ENCODE data around the gene OLIG1.

The OLIG1 gene

DNA sequence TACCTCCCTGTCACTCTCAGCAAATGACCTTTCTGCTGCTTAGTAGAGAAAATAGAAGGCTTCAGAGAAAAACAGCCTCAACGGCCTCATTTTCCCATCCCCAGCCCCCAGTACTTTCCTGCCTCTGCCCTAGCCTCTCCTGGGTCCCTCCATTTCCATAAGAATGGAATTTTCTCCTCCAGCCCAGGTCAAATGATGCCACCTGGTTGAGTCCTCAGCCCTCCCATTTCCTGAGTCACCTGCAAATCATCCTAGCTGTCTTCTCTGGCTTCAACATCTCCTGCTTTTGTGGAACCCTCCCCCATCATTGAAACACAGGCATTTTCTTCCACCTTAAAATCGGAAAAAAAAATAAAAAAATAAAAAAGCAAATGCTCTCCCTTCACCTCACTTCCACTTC lies 35.1 kb downstream of the OLIG1 start:
- no peak for DNase-seq

DNA sequence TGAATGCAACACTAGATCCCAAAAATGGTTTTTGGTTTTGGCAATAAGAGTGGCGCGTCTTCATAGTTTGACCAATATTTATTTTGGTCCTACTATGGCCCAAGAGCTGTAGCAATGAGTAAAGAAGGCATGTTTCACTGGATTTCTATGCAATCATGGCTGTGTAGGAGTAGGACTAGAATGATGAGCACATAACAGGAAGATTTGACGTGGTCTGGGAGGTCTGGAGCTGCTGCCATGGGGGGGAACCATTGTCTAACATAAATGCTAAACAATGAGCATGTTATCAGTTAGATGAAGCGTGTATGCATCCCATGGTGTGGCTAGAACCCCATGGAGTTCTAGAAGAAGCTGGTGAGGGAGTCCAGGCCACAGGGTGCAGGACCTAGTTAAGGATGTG lies 38.3 kb downstream of the OLIG1 start:
- no peak for DNase-seq

DNA sequence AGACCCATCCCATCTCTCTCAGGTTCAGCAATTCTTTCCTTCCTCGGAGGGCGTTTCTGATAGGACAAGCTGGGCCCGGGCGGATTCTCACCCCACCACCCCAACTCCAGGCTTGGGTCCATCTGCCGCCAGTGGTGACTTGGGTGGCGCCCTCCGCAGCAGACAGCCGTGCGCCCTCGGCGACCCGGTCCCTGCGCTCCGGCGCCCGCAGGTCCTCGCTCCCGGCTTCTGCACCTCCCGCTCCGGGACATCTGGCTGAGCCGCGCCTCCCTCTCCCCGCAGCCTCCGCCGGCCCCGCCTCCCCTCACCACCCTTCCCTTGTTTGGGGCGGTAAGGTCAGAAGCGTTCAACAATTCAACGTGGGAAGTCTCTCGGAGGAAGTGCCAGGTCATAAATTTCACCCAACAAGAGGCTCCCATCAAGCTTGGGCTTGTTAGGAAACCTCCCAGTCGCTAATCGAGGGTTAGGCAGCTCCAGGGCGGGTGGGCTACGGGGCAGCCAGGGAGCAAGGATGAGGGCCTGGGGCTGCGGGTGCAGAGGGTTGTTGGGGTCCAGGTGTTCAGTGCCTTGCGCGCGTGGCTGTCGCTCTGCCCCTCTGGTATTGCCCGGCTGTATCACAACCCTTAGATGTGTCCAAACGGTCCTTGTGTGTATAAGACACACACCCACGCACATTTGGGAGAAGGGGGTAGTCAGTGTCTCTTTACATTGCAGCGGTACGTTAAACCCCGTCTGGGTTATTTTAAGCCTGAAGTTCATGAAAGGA lies 39.8 kb downstream of the OLIG1 start:
- DNase-seq, result no peak

DNA sequence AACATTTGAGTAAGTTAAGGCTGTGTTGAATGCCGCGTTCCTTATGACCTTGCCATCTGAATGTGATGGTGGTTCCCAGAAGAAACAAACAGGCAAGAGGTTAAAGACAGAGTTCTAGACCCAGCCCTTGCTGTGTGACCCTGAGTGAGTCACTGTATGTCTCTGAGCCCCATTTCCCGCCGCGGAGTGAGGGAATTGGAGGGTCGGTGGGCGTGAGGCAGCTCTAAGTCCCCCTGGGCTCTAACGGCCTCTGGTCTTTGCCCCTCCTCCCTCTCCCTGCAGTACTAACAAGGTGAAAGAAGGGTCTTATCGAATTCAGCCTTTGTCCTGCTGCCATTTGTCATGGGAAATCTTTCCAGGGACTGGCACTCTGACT lies 40.4 kb downstream of the OLIG1 start:
- no peak for DNase-seq

DNA sequence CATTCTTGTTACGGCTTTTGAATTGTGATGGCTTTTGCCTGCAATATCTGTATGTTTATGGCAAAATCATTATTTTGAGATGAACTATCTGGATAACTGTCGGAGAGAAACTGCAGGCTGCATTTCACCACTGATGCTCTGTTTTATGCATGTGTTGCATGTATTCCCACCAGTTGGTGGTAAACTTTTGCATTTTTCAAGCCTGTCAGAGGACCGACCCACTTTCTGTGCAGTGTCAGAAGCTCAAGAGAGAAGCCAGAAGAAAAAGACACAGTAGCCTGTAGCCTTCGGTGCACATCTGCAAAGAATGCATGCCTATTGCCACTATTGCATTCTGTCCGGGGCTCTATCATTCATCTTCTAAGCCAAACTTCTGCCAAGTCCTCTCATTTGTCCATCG lies 41.6 kb downstream of the OLIG1 start:
- no peak for DNase-seq

DNA sequence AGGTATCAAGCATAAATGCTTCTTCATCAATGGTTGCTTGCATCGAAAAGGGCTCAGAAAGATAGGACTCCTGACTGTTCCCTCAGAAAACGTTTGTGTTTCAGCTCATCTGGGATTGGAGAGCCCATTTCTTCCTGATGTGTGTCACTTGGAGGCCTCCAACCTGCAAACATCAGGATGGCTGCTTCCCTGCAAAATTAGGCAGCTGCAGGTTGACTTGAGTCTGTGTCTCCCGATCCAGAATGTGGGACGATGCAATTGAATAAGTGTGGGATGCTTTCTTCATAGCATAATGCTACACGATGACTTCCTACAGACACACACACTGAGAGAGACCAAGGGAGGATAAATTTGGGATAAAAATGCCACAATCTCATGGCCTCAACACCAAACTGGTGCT lies 42.2 kb downstream of the OLIG1 start:
- no peak for DNase-seq

DNA sequence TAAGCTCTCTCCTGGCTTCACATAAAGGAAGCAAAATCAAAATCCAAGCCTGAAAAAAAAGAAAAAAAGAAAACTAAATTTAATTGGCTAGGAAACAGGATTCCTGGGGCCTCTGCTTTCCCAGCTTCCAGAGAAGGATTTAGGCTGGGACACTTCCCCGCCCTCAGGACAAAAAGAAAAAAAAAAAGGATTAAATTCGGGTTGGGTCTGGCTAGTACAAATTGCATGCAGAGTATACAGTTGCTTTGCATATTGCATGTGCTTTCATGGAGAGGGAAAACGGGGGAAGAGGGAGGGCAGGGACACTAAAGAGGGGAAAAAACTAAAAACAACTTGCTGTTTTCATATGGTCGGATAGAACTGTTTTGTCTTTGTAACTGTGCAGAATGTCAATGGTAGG lies 42.7 kb downstream of the OLIG1 start:
- DNase-seq, result no peak

DNA sequence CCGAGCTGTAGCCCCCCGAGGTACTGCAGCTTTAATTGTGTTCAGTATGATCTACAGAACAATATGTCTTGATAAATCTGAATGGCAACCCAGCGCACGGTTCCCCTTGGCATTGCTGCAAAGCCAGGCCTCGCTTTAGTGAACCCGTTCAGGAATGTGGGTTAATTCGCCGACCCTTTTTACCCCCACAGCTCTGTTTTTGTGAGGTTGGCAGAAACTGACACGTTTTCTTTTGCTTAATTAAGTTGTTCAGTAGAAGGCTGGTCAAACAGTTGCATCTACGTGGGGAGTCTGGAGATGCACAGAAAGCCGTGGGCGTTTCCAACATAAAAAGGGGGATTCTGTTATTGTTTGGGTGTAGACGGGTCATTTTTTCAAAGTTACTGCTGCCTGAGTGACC lies 43.2 kb downstream of the OLIG1 start:
- no peak for DNase-seq

DNA sequence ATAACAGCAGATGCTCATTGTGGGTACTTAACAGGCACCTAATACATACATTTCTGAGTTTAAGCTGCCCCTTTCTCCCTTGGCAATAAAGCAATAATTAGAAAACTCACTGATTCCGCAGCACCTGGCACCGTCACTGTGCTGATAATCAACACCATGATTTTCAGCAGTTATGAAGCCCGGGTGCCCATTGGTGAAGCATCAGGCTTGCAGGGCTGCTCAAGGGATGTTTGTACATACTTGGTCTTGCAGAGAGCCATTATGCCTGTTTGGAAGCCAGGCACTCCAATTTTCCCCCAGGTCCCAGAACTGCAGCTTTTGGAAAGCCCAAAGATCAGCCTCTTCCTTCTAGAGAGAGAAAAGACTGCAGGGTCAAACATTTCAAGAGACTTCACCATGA lies 44.3 kb downstream of the OLIG1 start:
- DNase-seq, result no peak

DNA sequence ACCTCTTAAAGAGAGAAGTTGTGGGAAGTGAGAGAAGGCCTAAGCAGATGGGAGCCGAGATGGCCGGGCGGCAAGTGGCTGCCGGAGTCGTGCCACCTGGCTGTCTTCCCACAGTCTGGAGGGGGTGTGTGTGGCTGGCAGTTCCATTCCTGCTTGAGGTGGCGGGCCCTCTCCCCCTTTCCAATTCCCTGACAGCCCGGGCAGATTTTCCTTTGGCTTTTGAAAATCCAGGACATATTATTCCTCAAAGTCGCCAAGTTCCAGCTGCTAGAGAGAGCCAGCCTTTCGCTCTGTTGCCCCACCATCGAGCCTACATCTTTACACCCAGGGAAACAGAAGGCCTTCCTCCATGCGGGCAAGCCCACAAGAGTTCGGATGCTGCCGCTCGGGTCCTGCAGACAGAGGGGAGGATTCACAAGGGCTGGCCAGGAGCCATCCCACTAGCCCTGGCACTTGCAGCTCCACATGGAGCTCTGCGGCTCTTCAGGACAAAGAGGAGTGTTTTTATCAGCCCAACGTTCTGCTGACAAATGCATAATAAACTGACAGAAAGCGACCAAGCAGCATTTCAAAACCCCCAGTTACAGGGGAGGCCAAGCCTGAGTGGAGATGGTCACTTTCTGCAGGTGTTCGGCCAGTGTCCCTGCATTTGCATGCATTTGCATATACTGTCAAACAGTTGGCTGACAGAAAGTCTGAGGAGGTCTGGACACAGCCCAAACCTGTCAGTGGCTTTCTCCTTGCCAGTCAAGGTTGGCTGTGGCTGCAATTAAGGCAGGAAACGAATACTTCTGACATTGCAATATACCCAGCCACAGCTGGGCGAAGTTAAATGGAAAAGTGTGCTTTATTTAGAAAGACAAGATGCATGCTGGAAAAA lies 45.9 kb downstream of the OLIG1 start:
- no peak for DNase-seq

DNA sequence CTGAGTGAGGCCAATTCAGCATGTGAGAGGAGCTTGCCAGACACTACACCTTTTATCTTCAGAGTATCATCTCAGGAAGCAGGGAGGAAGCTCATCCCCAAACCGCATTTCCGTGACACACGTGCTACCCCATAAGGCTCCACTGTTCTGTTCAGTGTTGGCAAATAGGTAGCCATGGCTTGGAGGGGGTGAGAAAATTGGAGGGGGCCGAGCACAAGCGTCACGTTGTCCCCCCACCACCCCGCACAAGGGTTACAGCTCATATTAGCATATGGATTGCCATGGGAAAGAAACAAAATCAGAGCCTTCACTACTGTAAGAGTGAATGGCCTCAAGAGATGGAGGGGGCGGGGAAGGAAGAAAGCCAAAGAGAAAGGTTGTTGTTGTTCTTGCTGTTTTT lies 46.7 kb downstream of the OLIG1 start:
- no peak for DNase-seq

DNA sequence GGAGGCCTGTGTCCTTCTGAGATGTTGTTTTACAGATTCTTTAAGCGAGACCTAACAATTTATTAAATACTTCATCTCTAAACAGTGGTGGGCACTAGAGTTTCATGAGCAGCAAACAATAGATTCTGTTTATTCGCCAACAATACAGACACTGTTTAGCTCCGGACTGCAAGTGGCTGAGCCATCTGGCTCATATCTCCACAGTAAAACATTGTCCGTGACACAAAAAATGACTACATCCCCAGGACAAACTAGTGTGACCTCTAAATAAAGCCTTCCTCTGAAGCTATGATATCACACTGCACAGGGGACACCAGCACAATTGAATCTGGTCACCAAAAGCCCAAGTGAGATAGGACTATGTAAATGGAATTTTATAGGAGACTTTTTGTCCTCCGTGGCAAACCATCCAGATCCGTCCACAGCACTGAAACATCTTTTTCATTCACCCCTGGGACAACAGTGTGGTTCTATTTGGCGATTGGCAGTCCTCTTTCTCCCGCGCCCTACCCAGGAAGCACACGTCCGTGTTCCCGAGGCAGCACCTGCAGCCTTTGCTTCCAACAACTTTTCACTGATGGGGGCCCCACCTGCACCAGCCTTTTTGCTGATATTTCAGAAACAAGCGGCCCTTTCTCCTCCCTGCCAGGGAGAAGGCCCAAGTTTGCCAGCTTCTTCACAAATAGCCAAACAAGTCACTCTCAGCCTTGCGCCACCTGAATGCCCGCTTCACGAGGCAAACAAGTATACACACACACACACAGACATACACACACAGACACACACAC lies 47.4 kb downstream of the OLIG1 start:
- DNase-seq, result no peak

Measured in NCI-H1048 (cell line).